GM10266 (cell line): Measurements from ENCODE around the gene SFRP5.

ENCODE experiments used
- DNase-seq: peaks from one replicate; pipeline ENCODE4 v3.0.0; 2012; ENCODE audit errors: extremely low spot score
- TF ChIP-seq, protein P1 (sequence below): IDR thresholded peaks from 2 replicates; pipeline ENCODE4 v1.5.1; 2012; ENCODE audit warnings: mild to moderate bottlenecking, low read depth; ENCODE audit not compliant: control insufficient read depth, insufficient read depth; ENCODE audit errors: missing control alignments

The SFRP5 gene

DNA sequence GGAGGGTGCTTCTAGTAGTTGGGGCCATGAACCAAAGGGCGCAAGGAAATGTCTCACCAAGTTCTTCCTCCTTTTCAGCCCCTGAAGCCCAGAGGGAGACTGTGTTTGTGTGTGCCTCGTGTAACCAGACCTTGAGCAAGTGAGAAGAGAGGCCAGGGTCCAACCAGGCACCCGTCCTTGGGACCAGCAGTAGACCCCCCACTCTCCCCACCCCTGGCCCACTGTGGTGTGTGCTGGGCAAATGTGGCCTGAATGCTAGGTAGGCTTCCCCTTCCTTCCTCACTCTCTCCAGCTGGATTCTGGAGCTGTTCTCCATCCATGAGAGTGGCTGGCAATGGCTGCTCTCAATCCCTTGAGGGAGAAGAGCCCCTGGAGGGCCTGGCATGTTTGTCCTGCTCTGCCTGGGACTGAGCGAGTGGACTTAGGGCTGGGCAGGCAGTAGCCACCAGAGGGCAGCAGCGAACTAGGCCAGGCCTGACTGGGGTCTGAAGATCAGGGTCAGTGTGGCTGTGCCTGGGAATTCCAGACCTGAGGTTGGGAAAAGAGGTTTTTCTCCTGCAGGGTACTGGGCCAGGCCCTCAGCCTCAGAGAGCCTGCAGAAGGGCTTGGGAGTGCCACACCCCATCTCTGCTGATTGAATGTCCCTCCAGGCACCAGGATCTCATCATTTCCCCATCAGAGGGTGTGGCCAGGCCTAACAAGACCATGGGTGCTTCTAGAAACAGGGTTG lies 12.5 kb downstream of the SFRP5 start:
- peak; percentile 78 for DNase-seq
- TF ChIP-seq, protein P1, sequence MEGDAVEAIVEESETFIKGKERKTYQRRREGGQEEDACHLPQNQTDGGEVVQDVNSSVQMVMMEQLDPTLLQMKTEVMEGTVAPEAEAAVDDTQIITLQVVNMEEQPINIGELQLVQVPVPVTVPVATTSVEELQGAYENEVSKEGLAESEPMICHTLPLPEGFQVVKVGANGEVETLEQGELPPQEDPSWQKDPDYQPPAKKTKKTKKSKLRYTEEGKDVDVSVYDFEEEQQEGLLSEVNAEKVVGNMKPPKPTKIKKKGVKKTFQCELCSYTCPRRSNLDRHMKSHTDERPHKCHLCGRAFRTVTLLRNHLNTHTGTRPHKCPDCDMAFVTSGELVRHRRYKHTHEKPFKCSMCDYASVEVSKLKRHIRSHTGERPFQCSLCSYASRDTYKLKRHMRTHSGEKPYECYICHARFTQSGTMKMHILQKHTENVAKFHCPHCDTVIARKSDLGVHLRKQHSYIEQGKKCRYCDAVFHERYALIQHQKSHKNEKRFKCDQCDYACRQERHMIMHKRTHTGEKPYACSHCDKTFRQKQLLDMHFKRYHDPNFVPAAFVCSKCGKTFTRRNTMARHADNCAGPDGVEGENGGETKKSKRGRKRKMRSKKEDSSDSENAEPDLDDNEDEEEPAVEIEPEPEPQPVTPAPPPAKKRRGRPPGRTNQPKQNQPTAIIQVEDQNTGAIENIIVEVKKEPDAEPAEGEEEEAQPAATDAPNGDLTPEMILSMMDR, result peak; percentile 86

DNA sequence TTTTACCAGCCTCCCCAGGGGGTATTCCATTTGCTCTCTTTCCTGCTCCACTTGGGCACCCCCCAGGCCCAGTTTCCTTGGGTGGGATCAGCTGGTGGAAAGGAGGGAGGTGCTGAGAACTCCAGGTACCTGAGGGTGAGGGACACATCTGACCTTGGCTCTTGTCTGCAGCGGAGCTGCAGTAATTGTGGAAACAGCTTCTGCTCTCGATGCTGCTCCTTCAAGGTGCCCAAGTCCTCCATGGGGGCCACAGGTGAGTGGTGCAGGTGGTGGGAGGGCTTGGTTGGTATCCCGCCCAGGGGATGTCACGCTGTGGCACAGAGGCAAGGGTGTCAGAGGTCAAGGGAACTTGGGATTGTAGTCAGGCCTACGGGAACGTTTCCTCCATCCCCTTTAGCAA lies 14.3 kb downstream of the SFRP5 start:
- DNase-seq, result no peak
- TF ChIP-seq, protein P1, result no peak

DNA sequence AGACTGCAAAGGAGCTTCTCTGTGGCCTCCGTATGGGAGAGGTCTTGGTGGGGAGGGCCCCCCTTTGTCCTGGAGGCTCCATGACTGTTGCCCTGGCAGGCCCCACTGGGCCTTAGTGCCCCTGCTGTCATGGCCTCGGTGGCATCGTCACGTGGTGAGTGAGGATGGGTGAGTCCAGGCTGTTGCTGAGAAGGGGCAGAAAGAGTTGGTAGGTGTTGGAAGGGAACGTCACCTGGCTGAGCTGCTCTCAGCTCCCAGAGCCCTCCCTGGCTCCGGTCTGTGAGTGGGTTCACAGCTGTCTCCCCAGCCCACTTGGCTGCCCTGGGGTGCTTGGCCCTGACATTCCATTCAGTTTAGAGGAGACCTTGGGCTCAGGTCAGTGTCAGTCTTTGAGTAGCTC lies 16.1 kb downstream of the SFRP5 start:
- no peak for DNase-seq
- TF ChIP-seq, protein P1, result no peak

DNA sequence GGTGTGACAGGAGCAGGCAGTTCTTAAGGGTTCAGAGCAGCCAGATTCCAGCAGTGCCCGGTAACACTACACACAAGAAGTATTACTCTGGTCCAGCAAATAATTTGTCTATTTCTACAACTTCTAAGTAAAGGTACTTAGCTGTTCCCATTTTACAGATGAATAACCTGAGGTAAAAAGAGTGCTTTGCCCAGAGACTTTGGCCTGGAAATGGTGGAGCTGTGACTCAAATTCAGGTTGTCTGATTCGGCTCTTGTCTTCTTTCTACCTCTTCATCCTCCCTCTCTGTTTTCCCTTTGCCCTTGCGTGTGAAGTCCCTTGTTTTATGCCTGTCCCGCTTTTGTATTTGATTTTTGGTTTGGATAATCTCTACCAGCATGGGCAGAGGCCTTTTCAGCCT lies 17.1 kb downstream of the SFRP5 start:
- TF ChIP-seq, protein P1, result no peak
- DNase-seq, result no peak

DNA sequence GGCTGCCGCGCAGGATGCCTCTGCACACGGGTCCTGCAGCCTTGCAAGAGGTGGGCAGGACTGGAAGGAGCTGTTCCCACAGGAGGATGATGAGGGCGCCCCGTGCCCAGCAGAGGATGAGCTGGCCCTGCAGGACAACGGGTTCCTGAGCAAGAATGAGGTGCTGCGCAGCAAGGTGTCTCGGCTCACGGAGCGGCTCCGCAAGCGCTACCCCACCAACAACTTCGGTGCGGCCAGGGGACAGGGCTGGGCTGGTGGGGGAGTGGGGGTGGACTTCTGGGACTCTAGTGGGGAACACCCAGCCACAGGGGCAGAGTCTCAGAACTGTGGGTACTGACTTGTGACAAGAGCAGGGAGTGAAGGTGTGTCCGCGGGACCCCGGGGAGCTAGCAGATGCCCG lies 18.8 kb downstream of the SFRP5 start:
- DNase-seq, result no peak
- TF ChIP-seq, protein P1, result no peak

DNA sequence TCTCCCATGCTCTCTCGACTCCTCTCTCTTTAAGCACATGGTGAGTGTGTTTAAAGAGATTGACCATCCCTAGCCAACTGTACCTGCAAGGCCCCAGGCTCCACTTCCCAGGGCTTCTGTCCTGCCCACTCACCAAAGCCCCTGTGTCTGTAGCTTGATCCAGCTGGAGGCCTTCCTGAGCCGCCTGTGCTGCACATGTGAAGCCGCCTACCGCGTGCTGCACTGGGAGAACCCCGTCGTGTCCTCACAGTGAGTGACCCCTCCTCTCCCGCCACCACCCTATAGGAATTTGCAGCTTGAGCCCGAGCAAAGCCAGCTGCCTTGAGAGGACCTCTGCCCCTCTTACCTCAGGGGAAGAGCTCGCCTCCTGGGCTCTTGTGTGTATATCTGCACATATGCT lies 23.7 kb downstream of the SFRP5 start:
- no peak for DNase-seq
- TF ChIP-seq, protein P1, result no peak

DNA sequence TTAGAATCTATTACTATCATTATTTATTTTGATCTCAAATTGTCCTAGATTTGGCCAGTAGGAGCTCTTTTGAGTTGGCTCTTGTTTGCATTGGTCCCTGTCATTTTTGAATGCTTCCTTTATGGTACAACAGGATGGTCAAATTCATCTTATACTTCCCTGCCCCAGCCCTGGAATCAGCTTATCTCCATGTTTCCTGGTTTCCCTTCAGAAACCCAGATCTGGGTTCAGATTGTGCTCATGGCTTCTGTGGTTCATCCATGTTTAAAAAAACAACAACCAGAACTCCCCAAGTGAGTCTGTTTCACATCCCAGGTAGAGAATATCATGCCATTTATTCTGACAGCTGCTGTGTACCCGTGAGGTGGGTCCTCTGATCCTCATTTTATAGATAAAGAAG lies 24.2 kb downstream of the SFRP5 start:
- TF ChIP-seq, protein P1, result no peak
- no peak for DNase-seq
